IMR-90 (cell line): ENCODE measurements around the gene VWA8. TPM values are rescaled to one million over a fixed set of nuclear protein-coding genes. Genes with fewer than 3 reads are reported as not detected.

ENCODE experiments used
- ATAC-seq: fragments of 200-7000 bp; cut with Tn5 transposase; 2 replicates; pipeline ENCODE4 v1.9.1; 2020; ENCODE audit warnings: low read depth, mild to moderate bottlenecking, moderate library complexity
- BruUV-seq: library from RNA; stranded (reverse); fragments of 400-500 nt; replicated peaks from 2 replicates; lab custom pipeline; 2021; lab: Mats Ljungman, UMichigan
- CTCF ChIA-PET: fragments of 300-600 bp; formaldehyde crosslinking; extraction: SDS; loops from one replicate; lab custom pipeline; 2021; ENCODE audit warnings: antibody characterized with exemption; lab: Yijun Ruan, JAX
- POLR2A ChIA-PET: fragments of 300-600 bp; sonication (Branson Sonifier 250); formaldehyde crosslinking; loops from one replicate; lab custom pipeline; 2022; ENCODE audit warnings: antibody characterized with exemption; ENCODE audit not compliant: unreplicated experiment; lab: Charles Lee
- DNase-seq: peaks from one replicate; pipeline ENCODE4 v3.0.0; 2013
- H2AFZ ChIP-seq: replicated peaks from 2 replicates; pipeline ENCODE3; 2013; ENCODE audit warnings: low read length, mild to moderate bottlenecking; ENCODE audit not compliant: poor library complexity
- H2AK5ac ChIP-seq: 2 replicates; pipeline ENCODE4 v1.6.1; 2013; ENCODE audit warnings: low read depth, low read length, inconsistent platforms
- H2AK9ac ChIP-seq: replicated peaks from 2 replicates; pipeline ENCODE3; 2013; ENCODE audit warnings: mild to moderate bottlenecking, low read depth, low read length, moderate library complexity; ENCODE audit not compliant: poor library complexity
- H2BK120ac ChIP-seq: 2 replicates; pipeline ENCODE4 v1.6.1; 2013; ENCODE audit warnings: low read depth, low read length, inconsistent platforms
- H2BK15ac ChIP-seq: 3 replicates; pipeline ENCODE4 v1.6.1; 2013; ENCODE audit warnings: low read depth, low read length, inconsistent platforms
- H2BK20ac ChIP-seq: 2 replicates; pipeline ENCODE4 v1.6.1; 2013; ENCODE audit warnings: low read depth, mild to moderate bottlenecking, inconsistent platforms, low read length, moderate library complexity
- H2BK5ac ChIP-seq: 2 replicates; pipeline ENCODE4 v1.6.1; 2013; ENCODE audit warnings: mild to moderate bottlenecking, low read depth, low read length, inconsistent platforms; ENCODE audit not compliant: poor library complexity, severe bottlenecking
- H3K14ac ChIP-seq: replicated peaks from 2 replicates; pipeline ENCODE4 v1.6.1; 2013; ENCODE audit warnings: low read depth, low read length, inconsistent platforms
- H3K18ac ChIP-seq: 2 replicates; pipeline ENCODE4 v1.6.1; 2013; ENCODE audit warnings: low read depth, low read length, control low read depth
- H3K23ac ChIP-seq: 2 replicates; pipeline ENCODE4 v1.6.1; 2013; ENCODE audit warnings: low read depth, low read length, inconsistent platforms
- H3K27ac ChIP-seq: 2 replicates; pipeline ENCODE4 v1.5.1; 2013; ENCODE audit warnings: mild to moderate bottlenecking, control low read depth, low read length; ENCODE audit not compliant: insufficient read depth
- H3K27me3 ChIP-seq: 2 replicates; pipeline ENCODE4 v1.6.1; 2013; ENCODE audit warnings: low read length; ENCODE audit not compliant: control insufficient read depth, insufficient read depth
- H3K36me3 ChIP-seq: 2 replicates; pipeline ENCODE4 v1.6.1; 2013; ENCODE audit warnings: low read length, mixed read lengths; ENCODE audit not compliant: control insufficient read depth, insufficient read depth
- H3K4ac ChIP-seq: 2 replicates; pipeline ENCODE4 v1.6.1; 2013; ENCODE audit warnings: low read depth, low read length, inconsistent platforms
- H3K4me1 ChIP-seq: 2 replicates; pipeline ENCODE4 v1.6.1; 2013; ENCODE audit warnings: low read length, mixed read lengths; ENCODE audit not compliant: control insufficient read depth, insufficient read depth
- H3K4me2 ChIP-seq: 2 replicates; pipeline ENCODE4 v1.6.1; 2013; ENCODE audit warnings: low read depth, mild to moderate bottlenecking, control low read depth, low read length, moderate library complexity
- H3K4me3 ChIP-seq: 2 replicates; pipeline ENCODE4 v1.5.1; 2013; ENCODE audit warnings: low read depth, mild to moderate bottlenecking, control low read depth, low read length, moderate library complexity; ENCODE audit not compliant: insufficient read depth
- H3K56ac ChIP-seq: 2 replicates; pipeline ENCODE4 v1.6.1; 2013; ENCODE audit warnings: low read length, inconsistent platforms; ENCODE audit not compliant: insufficient read depth; ENCODE audit errors: extremely low read depth
- H3K79me1 ChIP-seq, 2 experiments: 2 replicates each; pipeline ENCODE4 v1.6.1; 2013; ENCODE audit warnings: low read length in 2 of 2, inconsistent platforms in 1 of 2, low read depth in 1 of 2
- H3K9ac ChIP-seq: 2 replicates; pipeline ENCODE4 v1.6.1; 2013; ENCODE audit warnings: low read depth, low read length, control low read depth
- H3K9me1 ChIP-seq: 2 replicates; pipeline ENCODE4 v1.6.1; 2013; ENCODE audit warnings: low read length, inconsistent platforms; ENCODE audit not compliant: insufficient read depth
- H3K9me3 ChIP-seq: 2 replicates; pipeline ENCODE4 v1.6.1; 2013; ENCODE audit warnings: low read length; ENCODE audit not compliant: control insufficient read depth, insufficient read depth
- H4K20me1 ChIP-seq: 2 replicates; pipeline ENCODE4 v1.6.1; 2013; ENCODE audit warnings: low read length, inconsistent platforms; ENCODE audit not compliant: insufficient read depth
- H4K5ac ChIP-seq: 2 replicates; pipeline ENCODE4 v1.6.1; 2013; ENCODE audit warnings: mild to moderate bottlenecking, low read depth, low read length, control low read depth
- H4K8ac ChIP-seq, 2 experiments: 2 replicates each; pipeline ENCODE4 v1.6.1; 2013; ENCODE audit warnings: low read depth in 2 of 2, low read length in 2 of 2, control low read depth in 1 of 2, inconsistent platforms in 1 of 2
- H4K91ac ChIP-seq: 2 replicates; pipeline ENCODE4 v1.6.1; 2013; ENCODE audit warnings: low read depth, low read length, inconsistent platforms; ENCODE audit not compliant: insufficient read depth
- BHLHE40 ChIP-seq: fragments of 150-350 bp; IDR thresholded peaks from 2 replicates; pipeline ENCODE4 v1.6.1; 2016; ENCODE audit warnings: mild to moderate bottlenecking, low read depth, low read length
- CEBPB ChIP-seq: IDR thresholded peaks from 2 replicates; pipeline ENCODE4 v1.6.1; 2012; ENCODE audit warnings: low read depth, low read length, improper control_type of control experiment
- CHD1 ChIP-seq: IDR thresholded peaks from 2 replicates; pipeline ENCODE4 v1.6.1; 2012; ENCODE audit warnings: low read depth, low read length, improper control_type of control experiment
- FOS ChIP-seq: fragments of 150-350 bp; IDR thresholded peaks from 2 replicates; pipeline ENCODE4 v1.6.1; 2016; ENCODE audit warnings: low read depth, low read length
- MAFK ChIP-seq: IDR thresholded peaks from 2 replicates; pipeline ENCODE4 v1.6.1; 2012; ENCODE audit warnings: low read depth, low read length, improper control_type of control experiment
- MAZ ChIP-seq: IDR thresholded peaks from 2 replicates; pipeline ENCODE4 v1.6.1; 2012; ENCODE audit warnings: low read depth, mild to moderate bottlenecking, low read length, improper control_type of control experiment, moderate library complexity, borderline replicate concordance
- MXI1 ChIP-seq: IDR thresholded peaks from 2 replicates; pipeline ENCODE4 v1.6.1; 2012; ENCODE audit warnings: low read depth, mild to moderate bottlenecking, low read length, moderate library complexity, borderline replicate concordance
- NFE2L2 ChIP-seq: fragments of 150-350 bp; IDR thresholded peaks from 2 replicates; pipeline ENCODE4 v1.6.1; 2016; ENCODE audit warnings: low read depth, mild to moderate bottlenecking, low read length
- RCOR1 ChIP-seq: IDR thresholded peaks from 2 replicates; pipeline ENCODE4 v1.6.1; 2012; ENCODE audit warnings: mild to moderate bottlenecking, low read length, improper control_type of control experiment; ENCODE audit not compliant: insufficient replicate concordance
- RFX5 ChIP-seq: IDR thresholded peaks from 2 replicates; pipeline ENCODE4 v1.8.0; 2012; ENCODE audit warnings: low read depth, mild to moderate bottlenecking, low read length, moderate library complexity
- SMC3 ChIP-seq: fragments of 150-350 bp; IDR thresholded peaks from 2 replicates; pipeline ENCODE4 v1.6.1; 2016; ENCODE audit warnings: low read depth, mild to moderate bottlenecking, antibody characterized with exemption, low read length, moderate library complexity
- WGBS, 2 experiments: methylation state at CpG; one replicate each; pipeline versions ENCODE4 v1.1.5 to v1.1.7; 2013; ENCODE audit warnings: missing lambda C conversion rate in 2 of 2; ENCODE audit not compliant: insufficient read length in 1 of 2; ENCODE audit errors: extremely low coverage in 2 of 2; 5-methylcytosine and 5-hydroxymethylcytosine counted together
- dilution Hi-C: fragments of 300-500 bp; cut with HindIII; formaldehyde crosslinking; loops from one replicate; pipeline ENCODE4 v1.14.3; 2018; ENCODE audit warnings: low sequenced_read_pairs; ENCODE audit not compliant: unreplicated experiment
- in situ Hi-C: fragments of 300-500 bp; cut with MboI; formaldehyde crosslinking; loops from 3 replicates; pipeline ENCODE4 v1.14.3; 2019; ENCODE audit warnings: low sequenced_read_pairs, inconsistent platforms, mixed read lengths
- intact Hi-C: fragments of 100-400 bp; cut with micrococcal nuclease; formaldehyde crosslinking; loops from 2 replicates; pipeline ENCODE4 v1.10.0; 2022
- polyA plus RNA-seq, 3 experiments: library from polyadenylated mRNA; depleted of rRNA; stranded (reverse); fragments of >200 nt; gene quantifications; 2 replicates each; pipeline ENCODE4 v1.2.3, GENCODE V29; 2012; ENCODE audit warnings: low replicate concordance in 1 of 3
- total RNA-seq: library from RNA; depleted of rRNA; stranded (reverse); fragments of >200 nt; gene quantifications from 2 replicates; pipeline ENCODE4 v1.2.3, GENCODE V29; 2012
- TF ChIP-seq, protein P1 (sequence below): fragments of 150-350 bp; IDR thresholded peaks from 2 replicates; pipeline ENCODE4 v1.6.1; 2016; ENCODE audit warnings: low read depth, mild to moderate bottlenecking, low read length, moderate library complexity, borderline replicate concordance
- TF ChIP-seq, protein P2 (sequence below): fragments of 150-350 bp; IDR thresholded peaks from 2 replicates; pipeline ENCODE4 v1.6.1; 2017; ENCODE audit warnings: mild to moderate bottlenecking, antibody characterized with exemption, low read length, low read depth
- TF ChIP-seq, protein P3 (sequence below): conservative IDR thresholded peaks from 2 replicates; pipeline ENCODE4 v1.5.1; 2012; ENCODE audit warnings: mild to moderate bottlenecking, low read depth, low read length, improper control_type of control experiment

VWA8 gene
- total and polyA plus RNA-seq, 2 of the 4 experiments (the other 2 are of a cell fraction) = 5.9 to 18.3 TPM

DNA sequence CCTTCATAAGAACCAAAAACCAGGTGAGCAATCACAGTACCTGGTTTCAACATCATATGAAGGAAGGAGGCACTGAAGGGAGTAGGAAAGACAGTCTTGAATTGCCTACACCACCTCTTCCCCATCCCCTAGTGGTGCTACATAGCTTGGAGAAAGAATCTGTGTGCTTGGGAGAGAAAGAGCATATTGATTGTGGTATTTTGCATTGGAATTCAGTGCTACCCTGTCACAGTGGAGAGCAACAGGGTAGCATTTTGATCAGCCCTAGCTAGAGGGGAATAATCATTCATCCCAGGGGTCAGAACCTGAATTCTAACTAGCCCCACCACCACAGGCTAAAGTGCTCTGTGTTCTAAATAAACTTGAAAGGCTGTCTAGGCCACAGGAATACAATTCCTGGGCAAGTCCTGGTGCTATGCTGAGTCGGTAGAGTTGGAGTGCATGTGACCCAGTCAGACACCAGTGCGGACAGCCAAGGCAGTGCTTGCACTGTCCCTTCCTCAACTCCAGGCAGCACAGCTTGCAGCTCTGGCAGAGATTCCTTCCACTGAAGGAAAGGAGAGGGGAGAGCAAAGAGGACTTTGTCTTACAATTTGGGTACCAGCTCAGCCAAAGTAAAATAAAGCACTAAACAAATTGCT is 158.7 kb downstream of the VWA8 start:
- intact Hi-C loops = no loop called here
- peak overlapping the region; percentile 55; the same call in 1 of the 2 replicates for H3K18ac ChIP-seq
- CTCF ChIA-PET = interaction anchor here (0.7 kb wide), 1 partner anchor 17 kb away, joined by 3 read pairs; no protein-coding TSS in a partner anchor
- no peak overlapping the region for H3K4me3 ChIP-seq
- WGBS, 2 experiments = no CpG with 5 or more reads among the region's 2 CpGs
- H2BK120ac ChIP-seq = peak overlapping the region; percentile 20
- H4K91ac ChIP-seq = no peak overlapping the region
- no peak overlapping the region for H3K27ac ChIP-seq
- H3K4me2 ChIP-seq = no peak overlapping the region
- H2AK9ac ChIP-seq = no peak overlapping the region
- peak overlapping the region; percentile 45; the same call in 1 of the 2 replicates for H2AK5ac ChIP-seq
- peak overlapping the region in 1 of 2 experiments; percentile 34; a peak in 2 of 4 replicates for H4K8ac ChIP-seq
- H2BK20ac ChIP-seq = peak overlapping the region; percentile 44; the same call in 1 of the 2 replicates
- H3K27me3 ChIP-seq = no peaks in the 10 kb centered on the region
- dilution Hi-C loops = no loop called here
- H2AFZ ChIP-seq = peak overlapping the region; percentile 6
- DNase-seq (no peak), ATAC-seq (peak; percentile 24; the same call in 1 of the 2 replicates)
- no peak overlapping the region for H2BK15ac ChIP-seq
- H3K9me1 ChIP-seq = peaks cover 10% of the 10 kb centered on the region; the same call in 1 of the 2 replicates
- no peaks in the 10 kb centered on the region for H3K9me3 ChIP-seq
- H3K9ac ChIP-seq = no peak overlapping the region
- H3K4ac ChIP-seq = peak overlapping the region; percentile 82
- H4K20me1 ChIP-seq = no peaks in the 10 kb centered on the region
- peak overlapping the region; percentile 57; the same call in 1 of the 2 replicates for H3K14ac ChIP-seq
- no peaks in the 10 kb centered on the region for H3K36me3 ChIP-seq
- POLR2A ChIA-PET = no interaction called here
- no peak overlapping the region for H3K23ac ChIP-seq
- peaks cover 5% of the 10 kb centered on the region; the same call in 1 of the 2 replicates for H3K4me1 ChIP-seq
- peaks cover 0 to 9% of the 10 kb centered on the region in 2 experiments; a peak in 1 of 4 replicates for H3K79me1 ChIP-seq
- H4K5ac ChIP-seq = peak overlapping the region; percentile 64; the same call in 1 of the 2 replicates
- peak overlapping the region; percentile 74 for H2BK5ac ChIP-seq
- H3K56ac ChIP-seq = no peak overlapping the region
- in situ Hi-C loops = no loop called here
- no TSS peak for BruUV-seq
- TF ChIP-seq, protein P1, sequence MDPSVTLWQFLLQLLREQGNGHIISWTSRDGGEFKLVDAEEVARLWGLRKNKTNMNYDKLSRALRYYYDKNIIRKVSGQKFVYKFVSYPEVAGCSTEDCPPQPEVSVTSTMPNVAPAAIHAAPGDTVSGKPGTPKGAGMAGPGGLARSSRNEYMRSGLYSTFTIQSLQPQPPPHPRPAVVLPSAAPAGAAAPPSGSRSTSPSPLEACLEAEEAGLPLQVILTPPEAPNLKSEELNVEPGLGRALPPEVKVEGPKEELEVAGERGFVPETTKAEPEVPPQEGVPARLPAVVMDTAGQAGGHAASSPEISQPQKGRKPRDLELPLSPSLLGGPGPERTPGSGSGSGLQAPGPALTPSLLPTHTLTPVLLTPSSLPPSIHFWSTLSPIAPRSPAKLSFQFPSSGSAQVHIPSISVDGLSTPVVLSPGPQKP = no peak
- TF ChIP-seq CHD1 (no peak), NFE2L2 (no peak), SMC3 (no peak), MXI1 (no peak), RFX5 (no peak), MAFK (no peak), FOS (no peak), RCOR1 (no peak), CEBPB (no peak), BHLHE40 (no peak), MAZ (no peak)
- TF ChIP-seq, protein P2, sequence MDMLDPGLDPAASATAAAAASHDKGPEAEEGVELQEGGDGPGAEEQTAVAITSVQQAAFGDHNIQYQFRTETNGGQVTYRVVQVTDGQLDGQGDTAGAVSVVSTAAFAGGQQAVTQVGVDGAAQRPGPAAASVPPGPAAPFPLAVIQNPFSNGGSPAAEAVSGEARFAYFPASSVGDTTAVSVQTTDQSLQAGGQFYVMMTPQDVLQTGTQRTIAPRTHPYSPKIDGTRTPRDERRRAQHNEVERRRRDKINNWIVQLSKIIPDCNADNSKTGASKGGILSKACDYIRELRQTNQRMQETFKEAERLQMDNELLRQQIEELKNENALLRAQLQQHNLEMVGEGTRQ = no peak
- TF ChIP-seq, protein P3, sequence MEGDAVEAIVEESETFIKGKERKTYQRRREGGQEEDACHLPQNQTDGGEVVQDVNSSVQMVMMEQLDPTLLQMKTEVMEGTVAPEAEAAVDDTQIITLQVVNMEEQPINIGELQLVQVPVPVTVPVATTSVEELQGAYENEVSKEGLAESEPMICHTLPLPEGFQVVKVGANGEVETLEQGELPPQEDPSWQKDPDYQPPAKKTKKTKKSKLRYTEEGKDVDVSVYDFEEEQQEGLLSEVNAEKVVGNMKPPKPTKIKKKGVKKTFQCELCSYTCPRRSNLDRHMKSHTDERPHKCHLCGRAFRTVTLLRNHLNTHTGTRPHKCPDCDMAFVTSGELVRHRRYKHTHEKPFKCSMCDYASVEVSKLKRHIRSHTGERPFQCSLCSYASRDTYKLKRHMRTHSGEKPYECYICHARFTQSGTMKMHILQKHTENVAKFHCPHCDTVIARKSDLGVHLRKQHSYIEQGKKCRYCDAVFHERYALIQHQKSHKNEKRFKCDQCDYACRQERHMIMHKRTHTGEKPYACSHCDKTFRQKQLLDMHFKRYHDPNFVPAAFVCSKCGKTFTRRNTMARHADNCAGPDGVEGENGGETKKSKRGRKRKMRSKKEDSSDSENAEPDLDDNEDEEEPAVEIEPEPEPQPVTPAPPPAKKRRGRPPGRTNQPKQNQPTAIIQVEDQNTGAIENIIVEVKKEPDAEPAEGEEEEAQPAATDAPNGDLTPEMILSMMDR = no peak
